Caco-2 (cell line): ENCODE measurements around the gene THADA. TPM values are rescaled to one million over a fixed set of nuclear protein-coding genes. Genes with fewer than 3 reads are reported as not detected.

Experiments
- BruUV-seq: library from RNA; stranded (reverse); fragments of 400-500 nt; replicated peaks from 2 replicates; lab custom pipeline; 2021; lab: Mats Ljungman, UMichigan
- CTCF ChIA-PET: fragments of 300-600 bp; sonication (Branson Sonifier 250); formaldehyde crosslinking; loops from one replicate; lab custom pipeline; 2022; ENCODE audit warnings: antibody characterized with exemption; lab: Charles Lee
- POLR2A ChIA-PET: fragments of 300-600 bp; sonication (Branson Sonifier 250); formaldehyde crosslinking; loops from one replicate; lab custom pipeline; 2022; ENCODE audit warnings: antibody characterized with exemption; lab: Charles Lee
- DNase-seq, 2 experiments: peaks; one replicate each; pipeline versions ENCODE4 v3.0.0 to v3.0.0-alpha.2; 2020 to 2022
- H3K27me3 ChIP-seq: replicated peaks from 2 replicates; pipeline ENCODE4 v1.6.0; 2011; ENCODE audit warnings: low read length; ENCODE audit not compliant: control insufficient read depth, insufficient read depth
- H3K36me3 ChIP-seq: 2 replicates; pipeline ENCODE4 v1.5.1; 2011; ENCODE audit warnings: low read length; ENCODE audit not compliant: control insufficient read depth, insufficient read depth
- H3K4me1 ChIP-seq: fragments of 250-450 bp; sonication (Bioruptor Pico); 2 replicates; pipeline ENCODE4 v1.5.1; 2020; ENCODE audit warnings: mild to moderate bottlenecking
- H3K4me3 ChIP-seq: 2 replicates; pipeline ENCODE4 v1.5.1; 2011; ENCODE audit warnings: low read depth, mild to moderate bottlenecking, control low read depth, low read length
- H3K9me3 ChIP-seq: fragments of 250-450 bp; sonication (Bioruptor Pico); 2 replicates; pipeline ENCODE4 v1.5.1; 2020; ENCODE audit warnings: mild to moderate bottlenecking, moderate library complexity
- H3K27ac Mint-ChIP-seq: one replicate; pipeline ENCODE4 v1.8.0; 2022; ENCODE audit warnings: mixed read lengths; ENCODE audit not compliant: unreplicated experiment
- H3K27me3 Mint-ChIP-seq: one replicate; pipeline ENCODE4 v1.8.0; 2022; ENCODE audit warnings: mixed read lengths; ENCODE audit not compliant: insufficient read depth, unreplicated experiment
- H3K36me3 Mint-ChIP-seq: one replicate; pipeline ENCODE4 v1.8.0; 2022; ENCODE audit warnings: mild to moderate bottlenecking, mixed read lengths; ENCODE audit not compliant: insufficient read depth, unreplicated experiment
- H3K4me1 Mint-ChIP-seq: one replicate; pipeline ENCODE4 v1.8.0; 2022; ENCODE audit warnings: low read depth, mixed read lengths; ENCODE audit not compliant: unreplicated experiment
- H3K4me3 Mint-ChIP-seq: one replicate; pipeline ENCODE4 v1.8.0; 2022; ENCODE audit warnings: mild to moderate bottlenecking, moderate library complexity, mixed read lengths; ENCODE audit not compliant: unreplicated experiment
- H3K9me3 Mint-ChIP-seq: one replicate; pipeline ENCODE4 v1.8.0; 2022; ENCODE audit warnings: mixed read lengths; ENCODE audit not compliant: unreplicated experiment
- CTCF ChIP-seq, 2 experiments: fragments of 200-600 bp in 1 of 2; IDR thresholded peaks; 1 replicate in 1 of 2; 2 replicates in 1 of 2; pipeline versions ENCODE4 v1.5.1 to v1.8.0; 2011 to 2022; ENCODE audit warnings: antibody characterized with exemption in 1 of 2, control low read depth in 1 of 2, inconsistent platforms in 1 of 2, low read depth in 1 of 2, low read length in 1 of 2, mild to moderate bottlenecking in 1 of 2, moderate library complexity in 1 of 2; ENCODE audit not compliant: insufficient read depth in 1 of 2, severe bottlenecking in 1 of 2, unreplicated experiment in 1 of 2
- intact Hi-C: fragments of 100-400 bp; cut with micrococcal nuclease; formaldehyde crosslinking; loops from one replicate; pipeline ENCODE4 v1.10.0; 2022; ENCODE audit not compliant: unreplicated experiment
- total RNA-seq: library from RNA; stranded (reverse); gene quantifications from 2 replicates; pipeline ENCODE4 v1.2.3, GENCODE V29; 2022

The THADA gene
- total RNA-seq, 1 experiment from 2014 or later, result 33.8 TPM

GRCh38 chr2:43315482-43315881 lies 280.4 kb downstream of the THADA start:
- no peak overlapping the region for H3K4me3 ChIP-seq
- H3K4me1 ChIP-seq, result no peaks in the 10 kb centered on the region
- intact Hi-C loops, result no loop called here
- Mint-ChIP-seq H3K4me3 (no peak overlapping the region), H3K9me3 (no peaks in the 10 kb centered on the region), H3K27ac (no peak overlapping the region), H3K4me1 (no peaks in the 10 kb centered on the region), H3K36me3 (no peaks in the 10 kb centered on the region), H3K27me3 (no peaks in the 10 kb centered on the region)
- 0 out of 2 replicates have a peak, but pooled peaks cover 1% of the 10 kb centered on the region for H3K36me3 ChIP-seq
- CTCF ChIA-PET, result no interaction called here
- no peak for TF ChIP-seq CTCF (IDR thresholded peaks at IDR 0.05; ENCODE audit: insufficient read depth in 1 of 2, low read depth in 1 of 2, low read length in 1 of 2, severe bottlenecking in 1 of 2, unreplicated experiment in 1 of 2)
- DNase-seq, result no peak
- POLR2A ChIA-PET, result no interaction called here
- BruUV-seq, result no TSS peak
- H3K27me3 ChIP-seq, result no peaks in the 10 kb centered on the region
- no peaks in the 10 kb centered on the region for H3K9me3 ChIP-seq

GRCh38 chr2:43314299-43314927 lies 281.4 kb downstream of the THADA start:
- DNase-seq, result no peak
- no peaks in the 10 kb centered on the region for H3K4me1 ChIP-seq
- H3K27me3 Mint-ChIP-seq, result no peaks in the 10 kb centered on the region
- no peaks in the 10 kb centered on the region for H3K9me3 Mint-ChIP-seq
- H3K27ac Mint-ChIP-seq, result no peak overlapping the region
- no peak overlapping the region for H3K4me3 ChIP-seq
- H3K4me3 Mint-ChIP-seq, result no peak overlapping the region
- ChIA-PET CTCF (no interaction called here), POLR2A (no interaction called here)
- H3K4me1 Mint-ChIP-seq, result no peaks in the 10 kb centered on the region
- H3K36me3 ChIP-seq, result 0 out of 2 replicates have a peak, but pooled peaks cover 1% of the 10 kb centered on the region
- intact Hi-C loops, result no loop called here
- no TSS peak for BruUV-seq
- H3K27me3 ChIP-seq, result no peaks in the 10 kb centered on the region
- H3K36me3 Mint-ChIP-seq, result no peaks in the 10 kb centered on the region
- no peak for TF ChIP-seq CTCF (IDR thresholded peaks at IDR 0.05; ENCODE audit: insufficient read depth in 1 of 2, low read depth in 1 of 2, low read length in 1 of 2, severe bottlenecking in 1 of 2, unreplicated experiment in 1 of 2)
- H3K9me3 ChIP-seq, result no peaks in the 10 kb centered on the region

GRCh38 chr2:43313642-43314017 lies 282.2 kb downstream of the THADA start:
- intact Hi-C loops, result no loop called here
- no peak for DNase-seq
- TF ChIP-seq CTCF (IDR thresholded peaks at IDR 0.05; ENCODE audit: insufficient read depth in 1 of 2, low read depth in 1 of 2, low read length in 1 of 2, severe bottlenecking in 1 of 2, unreplicated experiment in 1 of 2), result no peak
- Histone ChIP-seq H3K36me3 (0 out of 2 replicates have a peak, but pooled peaks cover 1% of the 10 kb centered on the region), H3K9me3 (no peaks in the 10 kb centered on the region), H3K27me3 (no peaks in the 10 kb centered on the region), H3K4me1 (no peaks in the 10 kb centered on the region), H3K4me3 (no peak overlapping the region)
- ChIA-PET CTCF (no interaction called here), POLR2A (no interaction called here)
- Mint-ChIP-seq H3K27ac (no peak overlapping the region), H3K27me3 (no peaks in the 10 kb centered on the region), H3K9me3 (no peaks in the 10 kb centered on the region), H3K4me1 (no peaks in the 10 kb centered on the region), H3K36me3 (no peaks in the 10 kb centered on the region), H3K4me3 (no peak overlapping the region)
- no TSS peak for BruUV-seq
